ENCODE data around the gene TTLL8. TPM values are rescaled to one million over a fixed set of nuclear protein-coding genes. Genes with fewer than 3 reads are reported as not detected.

Gene TTLL8
- total RNA-seq, 1 experiment from 2014 or later, result not detected

GRCh38 chr22:49996119-49996517, 62.0 kb downstream of the TTLL8 start:
- no peaks in the 10 kb centered on the region for H4K20me1 ChIP-seq (ENCODE audit: control insufficient read depth, insufficient read depth, insufficient read length)
- no peak overlapping the region for H3K4me3 Mint-ChIP-seq
- no peak overlapping the region for H3K23ac ChIP-seq (ENCODE audit: insufficient read length, low read depth, low read length)
- no peak overlapping the region for H3K4ac ChIP-seq (ENCODE audit: low read depth, low read length)
- H4K91ac ChIP-seq (ENCODE audit: insufficient read length, low read depth, low read length), result no peak overlapping the region
- H3K4me2 ChIP-seq (ENCODE audit: insufficient read depth, insufficient read length, low read length), result no peak overlapping the region
- H2BK120ac ChIP-seq (ENCODE audit: low read depth, low read length, poor library complexity, severe bottlenecking), result no peak overlapping the region
- H3K79me1 ChIP-seq (ENCODE audit: insufficient read depth, low read depth, low read length, poor library complexity, severe bottlenecking), result no peaks in the 10 kb centered on the region
- no peaks in the 10 kb centered on the region; a peak in 2 of 7 replicates for H3K36me3 Mint-ChIP-seq (ENCODE audit: insufficient read depth in 1 of 3, low read depth in 3 of 3)
- H3T11ph ChIP-seq (ENCODE audit: low read length), result no peak overlapping the region
- no peaks in the 10 kb centered on the region for H3K79me2 ChIP-seq (ENCODE audit: insufficient read depth, low read length)
- H3K27ac Mint-ChIP-seq, result no peak overlapping the region
- no peak overlapping the region for H2BK20ac ChIP-seq (ENCODE audit: low read depth, low read length, poor library complexity, severe bottlenecking)
- H3K18ac ChIP-seq (ENCODE audit: insufficient read length, low read depth, low read length), result no peak overlapping the region
- no peaks in the 10 kb centered on the region for H3K9me3 ChIP-seq (ENCODE audit: control insufficient read depth, low read depth, low read length)
- H2BK5ac ChIP-seq (ENCODE audit: insufficient read length, low read length), result no peak overlapping the region
- H2AK5ac ChIP-seq (ENCODE audit: insufficient read length, low read length), result no peak overlapping the region
- peaks cover 9% of the 10 kb centered on the region in 2 experiments for H3K9me3 Mint-ChIP-seq
- no CpG with 5 or more reads among the region's 4 CpGs for WGBS (ENCODE audit: extremely low coverage, insufficient read length, low lambda C conversion rate)
- H3K27ac ChIP-seq (ENCODE audit: insufficient read length, low read depth, low read length), result no peak overlapping the region
- no peak overlapping the region for H3K9ac ChIP-seq (ENCODE audit: extremely low read depth, insufficient read length, low read length)
- no peak overlapping the region for H4K5ac ChIP-seq (ENCODE audit: insufficient read length, low read depth, low read length)
- peaks cover 39% of the 10 kb centered on the region for H3K27me3 Mint-ChIP-seq (ENCODE audit: low read depth)
- H2BK12ac ChIP-seq (ENCODE audit: insufficient read length, low read depth, low read length), result no peak overlapping the region
- no peak overlapping the region for H3K56ac ChIP-seq (ENCODE audit: insufficient read length, low read depth, low read length)
- no peak overlapping the region for H2BK15ac ChIP-seq (ENCODE audit: low read depth, low read length)
- DNase-seq, result no peak
- no peak overlapping the region for H2AFZ ChIP-seq (ENCODE audit: low read length)
- H3K14ac ChIP-seq (ENCODE audit: insufficient read depth, low read length), result no peak overlapping the region; the same call in 1 of the 2 replicates
- H3K4me1 Mint-ChIP-seq, result peaks cover 8 to 13% of the 10 kb centered on the region in 2 experiments; a peak in 3 of 4 replicates
- no peak for TF ChIP-seq CTCF (conservative IDR thresholded peaks at IDR 0.05)
- no peak overlapping the region for H4K8ac ChIP-seq (replicated peaks; ENCODE audit: insufficient read length, low read depth, low read length)
- peaks cover 4% of the 10 kb centered on the region for H3K23me2 ChIP-seq (ENCODE audit: insufficient read length, low read depth, low read length, poor library complexity, severe bottlenecking)
- peaks cover 9% of the 10 kb centered on the region; the same call in 1 of the 2 replicates for H3K27me3 ChIP-seq (ENCODE audit: insufficient read depth, low read length)
- no peaks in the 10 kb centered on the region for H3K4me1 ChIP-seq (ENCODE audit: insufficient read depth, low read length)
